ENCODE results near the gene SLC22A23. TPM values are rescaled to one million over a fixed set of nuclear protein-coding genes. Genes with fewer than 3 reads are reported as not detected.

Gene SLC22A23
- total and polyA plus RNA-seq, 5 experiments from 2014 or later = 0.36 to 5.6 (median 2.8) TPM

DNA sequence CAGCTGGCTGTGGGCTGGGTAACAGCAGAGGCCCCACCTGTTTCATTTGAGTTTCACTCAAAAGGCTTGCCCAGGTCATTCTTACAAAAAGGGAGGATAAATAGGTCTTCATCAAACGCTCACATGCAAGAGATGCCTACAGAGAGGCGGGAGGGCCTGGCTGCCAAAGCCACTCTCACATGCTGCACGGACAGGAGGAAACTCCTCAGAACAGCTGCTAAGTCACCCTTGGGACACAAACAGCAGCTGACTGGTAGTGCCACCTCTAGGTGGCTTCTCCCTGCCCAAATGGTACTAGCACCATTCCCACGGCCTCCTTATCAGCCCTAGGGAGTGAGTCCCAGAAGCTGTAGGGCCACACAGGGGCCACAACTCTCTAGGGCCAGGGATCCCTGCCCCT, 23.8 kb downstream of the SLC22A23 start:
- H3K4me1 Mint-ChIP-seq = peaks cover 0 to 3% (median 0%) of the 10 kb centered on the region in 4 donors
- POLR2A ChIA-PET = no interaction called here
- H3K9me3 Mint-ChIP-seq = no peaks in the 10 kb centered on the region
- no peak overlapping the region for H3K27ac Mint-ChIP-seq
- H3K27me3 Mint-ChIP-seq = peaks cover 0 to 5% (median 0%) of the 10 kb centered on the region in 5 donors
- ATAC-seq = no peak
- H3K4me3 Mint-ChIP-seq = no peak overlapping the region
- DNase-seq = no peak
- peaks cover 0 to 4% (median 3%) of the 10 kb centered on the region in 3 donors for H3K36me3 Mint-ChIP-seq

DNA sequence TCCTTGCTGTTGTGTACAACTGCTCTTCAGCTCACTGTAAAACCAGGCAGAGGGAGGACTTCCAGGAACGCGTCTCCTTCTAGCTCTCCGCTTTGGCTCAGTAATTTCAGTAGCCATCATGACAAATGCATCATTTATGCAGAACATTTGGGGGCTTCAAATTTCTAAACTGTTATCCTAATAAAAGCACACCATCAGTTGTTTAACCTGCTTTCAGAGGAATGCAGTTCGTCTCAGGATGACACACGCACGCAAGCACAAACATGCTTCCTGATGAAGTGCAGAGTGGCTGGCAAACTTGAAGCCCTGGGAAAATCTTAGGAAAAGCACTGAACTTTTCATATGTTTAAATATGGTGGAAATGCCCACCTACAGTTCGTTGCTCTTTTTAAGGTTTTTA, 24.4 kb downstream of the SLC22A23 start:
- POLR2A ChIA-PET = no interaction called here
- peaks cover 0 to 5% (median 0%) of the 10 kb centered on the region in 5 donors for H3K27me3 Mint-ChIP-seq
- H3K27ac Mint-ChIP-seq = no peak overlapping the region
- ATAC-seq (no peak), DNase-seq (no peak)
- no peak overlapping the region for H3K4me3 Mint-ChIP-seq
- peaks cover 0 to 5% (median 3%) of the 10 kb centered on the region in 3 donors for H3K36me3 Mint-ChIP-seq
- H3K9me3 Mint-ChIP-seq = no peaks in the 10 kb centered on the region
- H3K4me1 Mint-ChIP-seq = peaks cover 0 to 3% (median 0%) of the 10 kb centered on the region in 4 donors

DNA sequence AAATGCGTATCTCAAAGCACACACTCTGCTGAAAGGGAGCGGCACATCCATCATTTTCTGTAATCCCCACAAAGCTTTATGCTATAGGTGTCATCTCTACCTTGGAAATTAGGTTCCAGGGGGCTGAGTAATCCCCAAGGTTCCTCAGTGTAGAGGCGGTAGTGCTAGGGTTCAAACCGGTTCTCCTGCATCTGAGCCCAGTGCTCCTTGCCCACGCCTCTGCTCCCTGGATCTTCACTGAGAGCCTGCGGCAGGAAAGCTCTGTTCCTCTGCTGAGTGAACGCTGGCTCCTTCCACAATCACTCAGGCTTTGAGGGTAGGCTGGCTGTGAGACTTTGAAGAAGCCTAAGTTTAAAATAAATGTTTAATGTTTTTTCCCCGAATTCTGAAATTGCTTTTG, 24.9 kb downstream of the SLC22A23 start:
- DNase-seq (no peak), ATAC-seq (no peak)
- no peak overlapping the region for H3K4me3 Mint-ChIP-seq
- no peaks in the 10 kb centered on the region for H3K9me3 Mint-ChIP-seq
- H3K4me1 Mint-ChIP-seq = peaks cover 0 to 3% (median 0%) of the 10 kb centered on the region in 4 donors
- POLR2A ChIA-PET = no interaction called here
- peaks cover 0 to 5% (median 0%) of the 10 kb centered on the region in 5 donors for H3K27me3 Mint-ChIP-seq
- no peak overlapping the region for H3K27ac Mint-ChIP-seq
- peaks cover 0 to 5% (median 3%) of the 10 kb centered on the region in 3 donors for H3K36me3 Mint-ChIP-seq

DNA sequence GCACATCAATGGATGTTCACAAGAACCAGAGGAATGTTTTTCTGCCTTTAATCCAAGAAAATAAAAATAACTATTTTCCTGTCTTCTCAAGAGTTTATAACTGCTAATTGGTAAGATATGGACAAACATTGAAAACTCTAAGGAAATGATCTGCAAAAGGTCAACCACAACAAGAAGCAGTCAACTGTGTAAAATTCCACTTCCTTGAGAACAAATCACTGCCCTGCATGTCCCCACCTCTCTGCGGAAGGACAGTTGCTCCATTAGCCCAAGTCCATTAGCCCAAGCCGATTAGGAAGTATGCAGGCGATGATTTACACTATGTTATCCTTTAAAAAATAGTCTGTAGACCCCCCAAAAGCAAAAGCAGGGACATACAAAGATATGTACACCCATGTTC, 27.6 kb downstream of the SLC22A23 start:
- H3K4me1 Mint-ChIP-seq = no peaks in the 10 kb centered on the region
- DNase-seq (no peak), ATAC-seq (no peak)
- H3K4me3 Mint-ChIP-seq = no peak overlapping the region
- POLR2A ChIA-PET = no interaction called here
- H3K9me3 Mint-ChIP-seq = no peaks in the 10 kb centered on the region
- peaks cover 0 to 5% (median 0%) of the 10 kb centered on the region in 3 donors for H3K36me3 Mint-ChIP-seq
- H3K27me3 Mint-ChIP-seq = peaks cover 0 to 6% (median 0%) of the 10 kb centered on the region in 5 donors
- no peak overlapping the region for H3K27ac Mint-ChIP-seq

- POLR2A ChIA-PET = no interaction called here
- DNase-seq (no peak), ATAC-seq (no peak)
- Mint-ChIP-seq H3K4me1 (no peaks in the 10 kb centered on the region), H3K9me3 (no peaks in the 10 kb centered on the region), H3K27ac (no peak overlapping the region), H3K27me3 (peaks cover 0 to 6% (median 0%) of the 10 kb centered on the region in 5 donors), H3K4me3 (no peak overlapping the region), H3K36me3 (peaks cover 0 to 5% (median 0%) of the 10 kb centered on the region in 3 donors)
Observed at GRCh38 chr6:3428700-3429099, 28.1 kb downstream of the SLC22A23 start.

GRCh38 chr6:3428247-3428646, 28.6 kb downstream of the SLC22A23 start:
- Mint-ChIP-seq H3K36me3 (peaks cover 0 to 5% (median 0%) of the 10 kb centered on the region in 3 donors), H3K4me1 (no peaks in the 10 kb centered on the region), H3K9me3 (no peaks in the 10 kb centered on the region), H3K27ac (no peak overlapping the region), H3K27me3 (peaks cover 0 to 7% (median 0%) of the 10 kb centered on the region in 5 donors), H3K4me3 (no peak overlapping the region)
- ATAC-seq (no peak), DNase-seq (no peak)
- POLR2A ChIA-PET = no interaction called here

GRCh38 chr6:3427687-3428085, 29.2 kb downstream of the SLC22A23 start:
- no peak for DNase-seq
- POLR2A ChIA-PET = no interaction called here
- peaks cover 0 to 3% (median 0%) of the 10 kb centered on the region in 4 donors for H3K4me1 Mint-ChIP-seq
- H3K27me3 Mint-ChIP-seq = peaks cover 0 to 11% (median 0%) of the 10 kb centered on the region in 5 donors
- H3K27ac Mint-ChIP-seq = no peak overlapping the region
- no peak overlapping the region for H3K4me3 Mint-ChIP-seq
- no peak for ATAC-seq
- no peaks in the 10 kb centered on the region for H3K9me3 Mint-ChIP-seq
- H3K36me3 Mint-ChIP-seq = peaks cover 0 to 5% (median 0%) of the 10 kb centered on the region in 3 donors

DNA sequence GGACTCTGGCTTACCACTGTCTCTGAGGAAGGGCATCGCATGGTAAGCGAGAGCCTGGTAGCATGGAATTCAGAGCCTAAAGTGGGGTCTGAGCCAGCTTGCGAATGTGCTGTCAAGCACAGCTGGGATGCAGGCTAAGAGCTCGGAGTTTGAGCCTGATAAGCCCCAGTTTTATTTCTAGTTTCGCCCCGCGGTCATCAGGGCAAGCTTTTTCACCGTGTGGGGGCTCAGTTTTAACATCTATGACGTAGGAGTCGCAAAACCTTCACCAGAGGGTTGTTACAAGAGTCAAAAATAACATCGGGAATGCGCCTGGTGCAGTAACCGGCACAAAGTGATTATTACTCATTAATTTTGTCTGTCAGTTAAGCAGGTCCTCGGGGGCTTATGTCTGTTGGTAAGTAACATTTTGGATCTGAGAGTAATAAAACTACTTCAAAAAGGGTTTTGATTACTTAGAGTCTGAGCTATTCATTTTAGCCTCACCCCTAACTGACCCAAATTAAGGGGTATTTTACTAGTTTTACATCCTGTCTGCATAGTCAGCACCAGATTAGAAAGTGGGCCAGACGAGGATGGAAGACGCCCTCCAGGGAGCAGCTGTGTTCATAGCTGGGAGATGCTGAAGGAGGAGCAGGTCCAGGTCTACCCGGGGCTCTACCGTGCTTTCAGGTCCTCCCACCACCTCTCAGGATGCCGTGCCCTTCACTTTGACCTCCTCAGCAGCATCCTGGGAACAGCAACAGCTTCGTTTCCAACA, 29.7 kb downstream of the SLC22A23 start:
- Mint-ChIP-seq H3K27ac (no peak overlapping the region), H3K9me3 (no peaks in the 10 kb centered on the region), H3K4me3 (no peak overlapping the region), H3K36me3 (peaks cover 0 to 5% (median 0%) of the 10 kb centered on the region in 3 donors), H3K4me1 (peaks cover 0 to 7% (median 0%) of the 10 kb centered on the region in 4 donors), H3K27me3 (peaks cover 0 to 15% (median 0%) of the 10 kb centered on the region in 5 donors)
- POLR2A ChIA-PET = interaction anchor here (0.6 kb wide), 1 partner anchor 630 kb away, joined by 3 read pairs; no protein-coding TSS in a partner anchor
- ATAC-seq (no peak), DNase-seq (no peak)

- POLR2A ChIA-PET = interaction anchor here (0.6 kb wide), 1 partner anchor 629 kb away, joined by 3 read pairs; no protein-coding TSS in a partner anchor
- H3K9me3 Mint-ChIP-seq = no peaks in the 10 kb centered on the region
Observed at GRCh38 chr6:3426091-3426926, 30.5 kb downstream of the SLC22A23 start.

DNA sequence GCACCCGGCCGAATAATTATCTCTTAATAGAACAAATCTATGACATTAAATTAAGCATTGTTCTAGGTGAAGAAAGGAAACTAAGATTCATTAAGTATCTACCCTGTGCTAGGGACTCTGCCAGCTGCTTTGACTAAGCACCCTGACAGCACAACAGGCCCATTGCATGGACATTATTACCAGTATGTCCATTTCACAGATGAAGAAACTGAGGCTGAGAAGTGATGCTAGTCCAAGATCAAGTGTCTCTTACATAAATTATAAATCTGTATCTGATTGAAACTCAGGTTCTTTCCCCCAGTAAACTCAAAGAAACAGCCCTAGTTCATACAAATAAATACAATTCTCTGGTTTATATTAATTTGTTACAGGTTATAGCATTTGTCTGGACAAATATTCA, 31.3 kb downstream of the SLC22A23 start:
- H3K4me1 Mint-ChIP-seq = peaks cover 0 to 7% (median 0%) of the 10 kb centered on the region in 4 donors
- H3K36me3 Mint-ChIP-seq = peaks cover 0 to 5% (median 0%) of the 10 kb centered on the region in 3 donors
- peaks cover 0 to 19% (median 0%) of the 10 kb centered on the region in 5 donors for H3K27me3 Mint-ChIP-seq
- no peaks in the 10 kb centered on the region for H3K9me3 Mint-ChIP-seq
- no peak overlapping the region for H3K4me3 Mint-ChIP-seq
- POLR2A ChIA-PET = no interaction called here
- DNase-seq = no peak
- ATAC-seq = no peak
- no peak overlapping the region for H3K27ac Mint-ChIP-seq

More at GRCh38 chr6:3426091-3426926, 30.5 kb downstream of the SLC22A23 start:
- DNase-seq (no peak), ATAC-seq (no peak)
- Mint-ChIP-seq H3K4me3 (no peak overlapping the region), H3K27ac (no peak overlapping the region), H3K27me3 (peaks cover 0 to 19% (median 0%) of the 10 kb centered on the region in 5 donors), H3K36me3 (peaks cover 0 to 5% (median 0%) of the 10 kb centered on the region in 3 donors), H3K4me1 (peaks cover 0 to 7% (median 0%) of the 10 kb centered on the region in 4 donors)

GRCh38 chr6:3424185-3424927, 32.5 kb downstream of the SLC22A23 start:
- POLR2A ChIA-PET = no interaction called here
- no peak for ATAC-seq
- H3K27me3 Mint-ChIP-seq = peaks cover 0 to 19% (median 0%) of the 10 kb centered on the region in 5 donors
- DNase-seq = no peak
- H3K36me3 Mint-ChIP-seq = peaks cover 0 to 5% (median 0%) of the 10 kb centered on the region in 3 donors
- H3K27ac Mint-ChIP-seq = peak overlapping the region in 1 of 10 donors; percentile 41
- H3K9me3 Mint-ChIP-seq = no peaks in the 10 kb centered on the region
- H3K4me3 Mint-ChIP-seq = no peak overlapping the region
- H3K4me1 Mint-ChIP-seq = peaks cover 0 to 7% (median 0%) of the 10 kb centered on the region in 4 donors

- Mint-ChIP-seq H3K27me3 (peaks cover 0 to 17% (median 0%) of the 10 kb centered on the region in 5 donors), H3K4me1 (peaks cover 0 to 7% (median 0%) of the 10 kb centered on the region in 4 donors), H3K36me3 (peaks cover 0 to 5% (median 0%) of the 10 kb centered on the region in 3 donors), H3K9me3 (no peaks in the 10 kb centered on the region), H3K27ac (peak overlapping the region in 1 of 10 donors; percentile 41), H3K4me3 (no peak overlapping the region)
- POLR2A ChIA-PET = no interaction called here
- ATAC-seq = no peak
- DNase-seq = no peak
Observed at GRCh38 chr6:3423439-3424184, 33.2 kb downstream of the SLC22A23 start.

Measured in naive thymus-derived CD8-positive, alpha-beta T cell (primary cell).